Measurements from ENCODE around the gene CDH4.

GRCh38 chr20:61230166-61230565, 21.9 kb upstream of the CDH4 start:
- TF ChIP-seq POLR2A (IDR thresholded peaks at IDR 0.05) (no peak), POLR2AphosphoS5 (IDR thresholded peaks at IDR 0.05) (no peak)
